GM12892 (cell line): ENCODE results near the gene OGDH.

Experiments used
- POLR2AphosphoS5 ChIP-seq: IDR thresholded peaks from 2 replicates; pipeline ENCODE4 v1.6.1; 2011; ENCODE audit warnings: low read depth, low read length, control low read depth
- TAF1 ChIP-seq: IDR thresholded peaks from 2 replicates; pipeline ENCODE4 v1.6.1; 2011; ENCODE audit warnings: low read depth, mild to moderate bottlenecking, control low read depth, low read length, borderline replicate concordance

GRCh38 chr7:44676776-44677175, 70.3 kb downstream of the OGDH start:
- TF ChIP-seq POLR2AphosphoS5 (no peak), TAF1 (no peak)
